Lower leg skin (tissue), 3 donors: ENCODE measurements around the gene SCD5.

Experiments used
- CTCF ChIP-seq, 3 donors: fragments of 450-650 bp; IDR thresholded peaks; one replicate each; pipeline ENCODE4 v1.5.1; 2016; ENCODE audit warnings: antibody characterized with exemption in 3 of 3, mild to moderate bottlenecking in 3 of 3, moderate library complexity in 2 of 3
- POLR2A ChIP-seq, 2 donors: fragments of 450-650 bp; IDR thresholded peaks; one replicate each; pipeline ENCODE4 v1.6.1; 2016 to 2017; ENCODE audit warnings: antibody characterized with exemption in 2 of 2, mild to moderate bottlenecking in 1 of 2, moderate library complexity in 1 of 2

- TF ChIP-seq CTCF (IDR thresholded peaks at IDR 0.05) (no peak), POLR2A (IDR thresholded peaks at IDR 0.05) (no peak)
Observed at GRCh38 chr4:82704156-82704555, 94.4 kb downstream of the SCD5 start.
